A549 (cell line): Measurements from ENCODE around the gene UHRF2.

Experiments used
- CHD2 ChIP-seq: fragments of 150-350 bp; IDR thresholded peaks from 2 replicates; pipeline ENCODE4 v1.6.1; 2014; ENCODE audit warnings: low read length; ENCODE audit not compliant: partially characterized antibody
- CTCF ChIP-seq: fragments of >200 bp; sonication (Bioruptor Twin); formaldehyde crosslinking; IDR thresholded peaks from 3 replicates; pipeline ENCODE4 v1.5.1; 2016
- ESRRA ChIP-seq: fragments of 150-350 bp; IDR thresholded peaks from 2 replicates; pipeline ENCODE4 v1.6.1; 2014; ENCODE audit warnings: mild to moderate bottlenecking, low read length, borderline replicate concordance
- MAZ ChIP-seq: fragments of 150-350 bp; IDR thresholded peaks from 2 replicates; pipeline ENCODE4 v1.6.1; 2014; ENCODE audit warnings: antibody characterized with exemption, low read depth, low read length, borderline replicate concordance
- MYC ChIP-seq: IDR thresholded peaks from 2 replicates; pipeline ENCODE4 v1.6.1; 2012; ENCODE audit warnings: mild to moderate bottlenecking, inconsistent platforms, low read length, improper control_type of control experiment, borderline replicate concordance
- PBX3 ChIP-seq: IDR thresholded peaks from 2 replicates; pipeline ENCODE4 v1.6.1; 2012
- PHF8 ChIP-seq: fragments of 200-600 bp; sonication (generic); IDR thresholded peaks from 2 replicates; pipeline ENCODE4 v1.6.1; 2016; ENCODE audit warnings: low read depth, mild to moderate bottlenecking, antibody characterized with exemption, moderate library complexity, borderline replicate concordance
- POLR2A ChIP-seq: IDR thresholded peaks from 2 replicates; pipeline ENCODE4 v1.6.1; 2012; ENCODE audit warnings: mild to moderate bottlenecking, low read length
- RCOR1 ChIP-seq: fragments of 150-350 bp; IDR thresholded peaks from 2 replicates; pipeline ENCODE4 v1.6.1; 2014; ENCODE audit warnings: antibody characterized with exemption, low read length, low read depth
- SMC3 ChIP-seq: fragments of >200 bp; sonication (Bioruptor Twin); formaldehyde crosslinking; IDR thresholded peaks from 3 replicates; pipeline ENCODE4 v1.6.1; 2018; ENCODE audit warnings: inconsistent platforms
- SREBF2 ChIP-seq: fragments of 450-650 bp; IDR thresholded peaks from 2 replicates; pipeline ENCODE4 v1.6.1; 2014; ENCODE audit warnings: mild to moderate bottlenecking, moderate library complexity
- ZFP36 ChIP-seq: fragments of 450-650 bp; IDR thresholded peaks from 2 replicates; pipeline ENCODE4 v1.6.1; 2014; ENCODE audit warnings: borderline replicate concordance; ENCODE audit not compliant: partially characterized antibody
- TF ChIP-seq, protein P1 (sequence below): fragments of 200-600 bp; sonication (generic); IDR thresholded peaks from 2 replicates; pipeline ENCODE4 v1.6.1; 2016; ENCODE audit warnings: antibody characterized with exemption, mild to moderate bottlenecking, moderate library complexity
- TF ChIP-seq, protein P2 (sequence below): IDR thresholded peaks from 2 replicates; pipeline ENCODE4 v1.6.1; 2012

GRCh38 chr9:6488395-6488794 is 75.4 kb downstream of the UHRF2 start:
- no peak for TF ChIP-seq CTCF
- TF ChIP-seq ZFP36: no peak
- TF ChIP-seq, protein P1, sequence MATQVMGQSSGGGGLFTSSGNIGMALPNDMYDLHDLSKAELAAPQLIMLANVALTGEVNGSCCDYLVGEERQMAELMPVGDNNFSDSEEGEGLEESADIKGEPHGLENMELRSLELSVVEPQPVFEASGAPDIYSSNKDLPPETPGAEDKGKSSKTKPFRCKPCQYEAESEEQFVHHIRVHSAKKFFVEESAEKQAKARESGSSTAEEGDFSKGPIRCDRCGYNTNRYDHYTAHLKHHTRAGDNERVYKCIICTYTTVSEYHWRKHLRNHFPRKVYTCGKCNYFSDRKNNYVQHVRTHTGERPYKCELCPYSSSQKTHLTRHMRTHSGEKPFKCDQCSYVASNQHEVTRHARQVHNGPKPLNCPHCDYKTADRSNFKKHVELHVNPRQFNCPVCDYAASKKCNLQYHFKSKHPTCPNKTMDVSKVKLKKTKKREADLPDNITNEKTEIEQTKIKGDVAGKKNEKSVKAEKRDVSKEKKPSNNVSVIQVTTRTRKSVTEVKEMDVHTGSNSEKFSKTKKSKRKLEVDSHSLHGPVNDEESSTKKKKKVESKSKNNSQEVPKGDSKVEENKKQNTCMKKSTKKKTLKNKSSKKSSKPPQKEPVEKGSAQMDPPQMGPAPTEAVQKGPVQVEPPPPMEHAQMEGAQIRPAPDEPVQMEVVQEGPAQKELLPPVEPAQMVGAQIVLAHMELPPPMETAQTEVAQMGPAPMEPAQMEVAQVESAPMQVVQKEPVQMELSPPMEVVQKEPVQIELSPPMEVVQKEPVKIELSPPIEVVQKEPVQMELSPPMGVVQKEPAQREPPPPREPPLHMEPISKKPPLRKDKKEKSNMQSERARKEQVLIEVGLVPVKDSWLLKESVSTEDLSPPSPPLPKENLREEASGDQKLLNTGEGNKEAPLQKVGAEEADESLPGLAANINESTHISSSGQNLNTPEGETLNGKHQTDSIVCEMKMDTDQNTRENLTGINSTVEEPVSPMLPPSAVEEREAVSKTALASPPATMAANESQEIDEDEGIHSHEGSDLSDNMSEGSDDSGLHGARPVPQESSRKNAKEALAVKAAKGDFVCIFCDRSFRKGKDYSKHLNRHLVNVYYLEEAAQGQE: no peak
- no peak for TF ChIP-seq PBX3
- no peak for TF ChIP-seq POLR2A
- TF ChIP-seq ESRRA: no peak
- TF ChIP-seq SMC3: no peak
- TF ChIP-seq CHD2: no peak
- no peak for TF ChIP-seq MYC
- no peak for TF ChIP-seq SREBF2
- TF ChIP-seq MAZ: no peak
- no peak for TF ChIP-seq RCOR1
- TF ChIP-seq PHF8: no peak
- TF ChIP-seq, protein P2, sequence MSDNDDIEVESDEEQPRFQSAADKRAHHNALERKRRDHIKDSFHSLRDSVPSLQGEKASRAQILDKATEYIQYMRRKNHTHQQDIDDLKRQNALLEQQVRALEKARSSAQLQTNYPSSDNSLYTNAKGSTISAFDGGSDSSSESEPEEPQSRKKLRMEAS: no peak
